Measurements from ENCODE around the gene TXNRD3. TPM values are rescaled to one million over a fixed set of nuclear protein-coding genes. Genes with fewer than 3 reads are reported as not detected.

TXNRD3 gene
- total and polyA plus RNA-seq, 2 donors (not counting 1 experiment from before 2014, with no cell fraction given) = 5.2 to 8.8 TPM

DNA sequence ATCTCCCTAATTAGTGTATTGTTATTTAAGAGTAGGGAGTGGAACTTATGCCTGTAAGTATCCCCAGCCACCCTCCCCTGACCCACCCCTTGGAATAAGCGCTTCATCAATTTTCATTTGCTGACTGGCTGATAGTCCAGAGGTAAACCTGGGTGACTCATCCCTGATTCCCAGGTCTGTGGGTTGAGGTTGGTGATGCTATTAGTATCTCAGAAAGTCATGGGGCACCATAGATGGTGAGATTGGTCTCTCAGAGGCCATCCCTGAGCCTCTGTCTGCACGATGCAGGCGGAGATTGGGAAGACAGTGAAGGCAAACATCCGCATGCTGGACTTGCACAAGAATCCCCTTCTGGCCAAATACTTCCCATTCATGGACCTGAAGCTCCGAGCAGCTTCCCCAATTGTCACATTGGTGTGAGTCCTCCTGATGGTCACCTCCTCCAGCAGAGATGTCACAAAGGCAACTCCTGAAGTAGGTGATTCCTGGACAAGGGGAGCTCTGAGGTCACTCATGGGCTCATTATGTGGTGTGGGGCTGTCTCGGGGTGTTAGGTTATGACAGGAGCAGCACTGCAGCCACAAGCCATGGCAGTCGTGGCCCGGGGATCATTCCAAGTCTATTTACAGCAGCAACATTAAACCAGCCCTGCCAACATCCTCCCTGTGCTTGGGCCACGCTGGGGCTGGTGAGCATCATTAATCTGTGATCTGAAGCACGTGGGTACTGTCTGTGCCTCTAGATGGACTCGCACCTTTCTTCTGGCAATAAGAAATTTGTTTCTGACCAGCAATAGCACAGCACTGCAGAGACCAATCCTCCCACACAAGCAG lies 6.8 kb upstream of the TXNRD3 start:
- H3K4me1 ChIP-seq (ENCODE audit: control insufficient read depth, extremely low read depth, insufficient read depth, low read length) = no peaks in the 10 kb centered on the region
- no peak for TF ChIP-seq EZH2 (IDR thresholded peaks at IDR 0.05; ENCODE audit: low read length, missing control alignments)
- TF ChIP-seq, protein P1, sequence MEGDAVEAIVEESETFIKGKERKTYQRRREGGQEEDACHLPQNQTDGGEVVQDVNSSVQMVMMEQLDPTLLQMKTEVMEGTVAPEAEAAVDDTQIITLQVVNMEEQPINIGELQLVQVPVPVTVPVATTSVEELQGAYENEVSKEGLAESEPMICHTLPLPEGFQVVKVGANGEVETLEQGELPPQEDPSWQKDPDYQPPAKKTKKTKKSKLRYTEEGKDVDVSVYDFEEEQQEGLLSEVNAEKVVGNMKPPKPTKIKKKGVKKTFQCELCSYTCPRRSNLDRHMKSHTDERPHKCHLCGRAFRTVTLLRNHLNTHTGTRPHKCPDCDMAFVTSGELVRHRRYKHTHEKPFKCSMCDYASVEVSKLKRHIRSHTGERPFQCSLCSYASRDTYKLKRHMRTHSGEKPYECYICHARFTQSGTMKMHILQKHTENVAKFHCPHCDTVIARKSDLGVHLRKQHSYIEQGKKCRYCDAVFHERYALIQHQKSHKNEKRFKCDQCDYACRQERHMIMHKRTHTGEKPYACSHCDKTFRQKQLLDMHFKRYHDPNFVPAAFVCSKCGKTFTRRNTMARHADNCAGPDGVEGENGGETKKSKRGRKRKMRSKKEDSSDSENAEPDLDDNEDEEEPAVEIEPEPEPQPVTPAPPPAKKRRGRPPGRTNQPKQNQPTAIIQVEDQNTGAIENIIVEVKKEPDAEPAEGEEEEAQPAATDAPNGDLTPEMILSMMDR (conservative IDR thresholded peaks at IDR 0.05 in 1 of 2, IDR thresholded peaks at IDR 0.05 in 1 of 2; ENCODE audit: low read depth in 1 of 2, low read length in 2 of 2) = no peak
- no peaks in the 10 kb centered on the region for H3K36me3 ChIP-seq (ENCODE audit: control insufficient read depth, insufficient read depth, low read length)
- no peak overlapping the region for H3K27ac ChIP-seq (ENCODE audit: insufficient read depth, low read length)
- H3K9ac ChIP-seq (ENCODE audit: insufficient read depth, low read length) = no peak overlapping the region
- no peak overlapping the region for H3K4me3 ChIP-seq (replicated peaks in 1 of 4; ENCODE audit: control extremely low read depth in 1 of 4, insufficient read depth in 1 of 4, low read depth in 3 of 4, low read length in 4 of 4)
- H4K20me1 ChIP-seq (ENCODE audit: control insufficient read depth, extremely low read depth, insufficient read depth, low read length) = no peaks in the 10 kb centered on the region
- H3K4me2 ChIP-seq (ENCODE audit: extremely low read depth, insufficient read depth, low read length) = no peak overlapping the region
- H3K9me3 ChIP-seq (ENCODE audit: control insufficient read depth, insufficient read depth, low read depth, low read length) = no peaks in the 10 kb centered on the region
- no peak overlapping the region for H2AFZ ChIP-seq (ENCODE audit: low read length)
- H3K27me3 ChIP-seq (ENCODE audit: control insufficient read depth, insufficient read depth, low read length) = peaks cover 27% of the 10 kb centered on the region
- DNase-seq (ENCODE audit: low read depth in 2 of 2) = no peak
- no peaks in the 10 kb centered on the region for H3K79me2 ChIP-seq (ENCODE audit: control insufficient read depth, insufficient read depth, low read length)

DNA sequence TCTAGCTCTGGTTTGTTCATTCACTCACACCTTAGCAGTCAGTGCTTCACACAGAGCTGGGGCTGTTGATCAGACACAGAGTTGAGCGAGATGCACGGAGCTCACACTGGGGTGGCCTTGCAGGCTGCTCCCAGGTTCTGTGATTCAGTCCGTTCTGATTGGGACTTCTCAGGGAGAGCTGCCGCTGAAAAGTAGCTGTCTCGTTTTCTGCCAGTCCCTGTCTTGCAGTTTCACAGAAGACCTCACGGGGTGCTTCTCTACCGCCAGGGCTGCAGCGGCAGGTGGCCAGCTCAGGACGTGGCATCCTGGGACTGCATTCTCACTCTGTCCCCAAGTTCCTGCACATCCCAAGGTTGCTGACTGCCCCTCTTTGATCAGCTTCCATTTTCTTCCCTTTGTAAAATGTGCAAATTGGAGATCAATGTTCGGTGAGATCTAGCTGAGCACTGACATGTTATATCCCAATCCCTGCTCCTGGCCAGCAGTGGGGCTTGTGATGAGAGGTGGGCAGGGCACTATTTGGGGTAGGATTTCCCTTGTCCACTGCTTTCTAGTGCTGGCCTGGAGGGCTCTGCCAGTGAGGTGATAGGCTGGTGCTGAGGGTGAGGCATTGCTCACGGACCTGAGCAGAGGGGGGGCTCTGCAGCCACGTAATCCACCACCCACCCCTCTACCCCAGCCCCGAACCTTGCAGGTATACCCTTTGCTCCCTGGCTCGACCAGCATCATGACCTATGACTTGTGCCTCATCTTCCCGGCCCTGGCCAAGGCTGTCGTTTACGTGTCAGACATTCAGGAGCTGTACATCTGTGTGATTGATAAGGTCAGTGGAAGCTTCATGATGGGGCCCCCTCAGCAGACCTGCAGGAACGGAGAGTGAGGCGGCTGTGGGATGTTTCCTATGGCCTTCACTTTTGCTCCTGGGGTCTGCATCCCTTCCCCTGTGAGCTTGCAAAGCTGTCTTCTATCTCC lies 5.3 kb upstream of the TXNRD3 start:
- no peaks in the 10 kb centered on the region for H3K79me2 ChIP-seq (ENCODE audit: control insufficient read depth, insufficient read depth, low read length)
- H3K4me1 ChIP-seq (ENCODE audit: control insufficient read depth, extremely low read depth, insufficient read depth, low read length) = no peaks in the 10 kb centered on the region
- no peaks in the 10 kb centered on the region for H3K9me3 ChIP-seq (ENCODE audit: control insufficient read depth, insufficient read depth, low read depth, low read length)
- H3K27ac ChIP-seq (ENCODE audit: insufficient read depth, low read length) = no peak overlapping the region
- peaks cover 27% of the 10 kb centered on the region for H3K27me3 ChIP-seq (ENCODE audit: control insufficient read depth, insufficient read depth, low read length)
- no peak overlapping the region for H2AFZ ChIP-seq (ENCODE audit: low read length)
- DNase-seq (ENCODE audit: low read depth in 2 of 2) = no peak
- H3K4me3 ChIP-seq (replicated peaks in 1 of 4; ENCODE audit: control extremely low read depth in 1 of 4, insufficient read depth in 1 of 4, low read depth in 3 of 4, low read length in 4 of 4) = no peak overlapping the region
- no peaks in the 10 kb centered on the region for H3K36me3 ChIP-seq (ENCODE audit: control insufficient read depth, insufficient read depth, low read length)
- no peaks in the 10 kb centered on the region for H4K20me1 ChIP-seq (ENCODE audit: control insufficient read depth, extremely low read depth, insufficient read depth, low read length)
- no peak overlapping the region for H3K9ac ChIP-seq (ENCODE audit: insufficient read depth, low read length)
- no peak overlapping the region for H3K4me2 ChIP-seq (ENCODE audit: extremely low read depth, insufficient read depth, low read length)
- TF ChIP-seq, protein P1 (conservative IDR thresholded peaks at IDR 0.05 in 1 of 2, IDR thresholded peaks at IDR 0.05 in 1 of 2; ENCODE audit: low read depth in 1 of 2, low read length in 2 of 2) = peak in 1 of 2 donors; percentile 24
- TF ChIP-seq EZH2 (IDR thresholded peaks at IDR 0.05; ENCODE audit: low read length, missing control alignments) = no peak

DNA sequence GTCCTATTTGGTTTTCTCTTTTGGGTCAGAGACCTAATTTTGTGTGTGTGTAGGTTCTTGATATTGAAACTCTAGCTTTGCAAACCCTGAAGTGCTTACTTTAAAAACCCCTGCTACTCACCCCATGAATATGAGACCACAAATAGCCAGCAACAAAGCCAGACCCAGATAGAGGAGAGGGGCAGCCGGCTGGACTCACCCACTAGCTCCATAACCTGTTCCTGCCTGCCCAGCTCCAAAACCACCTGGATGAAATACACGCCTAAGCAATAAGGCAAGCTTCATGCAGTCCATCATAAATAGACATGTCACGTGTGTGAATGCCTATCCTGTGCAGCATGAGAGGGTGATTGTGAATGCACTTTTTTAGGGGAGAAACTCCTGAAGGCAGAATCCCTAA lies 3.7 kb upstream of the TXNRD3 start:
- DNase-seq (ENCODE audit: low read depth in 2 of 2) = no peak
- Histone ChIP-seq H2AFZ (ENCODE audit: low read length) (no peak overlapping the region), H3K27ac (ENCODE audit: insufficient read depth, low read length) (no peak overlapping the region), H3K36me3 (ENCODE audit: control insufficient read depth, insufficient read depth, low read length) (no peaks in the 10 kb centered on the region), H3K9ac (ENCODE audit: insufficient read depth, low read length) (no peak overlapping the region), H3K9me3 (ENCODE audit: control insufficient read depth, insufficient read depth, low read depth, low read length) (no peaks in the 10 kb centered on the region), H3K79me2 (ENCODE audit: control insufficient read depth, insufficient read depth, low read length) (no peaks in the 10 kb centered on the region), H3K4me2 (ENCODE audit: extremely low read depth, insufficient read depth, low read length) (no peak overlapping the region), H3K27me3 (ENCODE audit: control insufficient read depth, insufficient read depth, low read length) (peaks cover 27% of the 10 kb centered on the region), H3K4me1 (ENCODE audit: control insufficient read depth, extremely low read depth, insufficient read depth, low read length) (peaks cover 2% of the 10 kb centered on the region), H3K4me3 (replicated peaks in 1 of 4; ENCODE audit: control extremely low read depth in 1 of 4, insufficient read depth in 1 of 4, low read depth in 3 of 4, low read length in 4 of 4) (no peak overlapping the region), H4K20me1 (ENCODE audit: control insufficient read depth, extremely low read depth, insufficient read depth, low read length) (no peaks in the 10 kb centered on the region)
- TF ChIP-seq EZH2 (IDR thresholded peaks at IDR 0.05; ENCODE audit: low read length, missing control alignments) = no peak
- TF ChIP-seq, protein P1 (conservative IDR thresholded peaks at IDR 0.05 in 1 of 2, IDR thresholded peaks at IDR 0.05 in 1 of 2; ENCODE audit: low read depth in 1 of 2, low read length in 2 of 2) = no peak

Data from fibroblast of lung (primary cell).